Tongue (tissue), 2 donors: ENCODE measurements around the gene TEDC2. TPM values are rescaled to one million over a fixed set of nuclear protein-coding genes. Genes with fewer than 3 reads are reported as not detected.

Experiments used
- DNase-seq: peaks from one replicate; pipeline ENCODE4 v3.0.0-alpha.2; 2015
- total RNA-seq: library from RNA; depleted of rRNA; stranded (reverse); fragments of >200 nt; gene quantifications from one replicate; pipeline ENCODE4 v1.2.3, GENCODE V29; 2014

The TEDC2 gene
- total RNA-seq, 1 donor from 2014 or later: 3.4 TPM

DNA sequence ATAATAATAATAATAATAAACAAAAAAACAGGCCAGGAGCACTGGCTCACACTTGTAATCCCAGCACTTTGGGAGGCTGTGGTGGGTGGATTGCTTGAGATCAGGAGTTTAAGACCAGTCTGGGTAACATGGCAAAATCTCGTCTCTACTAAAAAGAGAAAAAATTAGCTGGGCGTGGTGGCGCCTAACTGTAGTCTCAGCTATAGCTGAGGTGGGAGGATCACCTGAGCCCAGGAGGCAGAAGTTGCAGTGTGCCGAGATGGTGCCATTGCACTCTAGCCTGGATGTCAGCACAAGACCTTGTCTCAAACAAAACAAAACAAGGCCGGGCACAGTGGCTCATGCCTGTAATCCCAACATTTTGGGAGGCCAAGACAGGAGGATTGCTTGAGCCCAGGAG is 35.1 kb downstream of the TEDC2 start:
- no peak for DNase-seq

GRCh38 chr16:2496223-2497115 is 36.6 kb downstream of the TEDC2 start:
- no peak for DNase-seq

DNA sequence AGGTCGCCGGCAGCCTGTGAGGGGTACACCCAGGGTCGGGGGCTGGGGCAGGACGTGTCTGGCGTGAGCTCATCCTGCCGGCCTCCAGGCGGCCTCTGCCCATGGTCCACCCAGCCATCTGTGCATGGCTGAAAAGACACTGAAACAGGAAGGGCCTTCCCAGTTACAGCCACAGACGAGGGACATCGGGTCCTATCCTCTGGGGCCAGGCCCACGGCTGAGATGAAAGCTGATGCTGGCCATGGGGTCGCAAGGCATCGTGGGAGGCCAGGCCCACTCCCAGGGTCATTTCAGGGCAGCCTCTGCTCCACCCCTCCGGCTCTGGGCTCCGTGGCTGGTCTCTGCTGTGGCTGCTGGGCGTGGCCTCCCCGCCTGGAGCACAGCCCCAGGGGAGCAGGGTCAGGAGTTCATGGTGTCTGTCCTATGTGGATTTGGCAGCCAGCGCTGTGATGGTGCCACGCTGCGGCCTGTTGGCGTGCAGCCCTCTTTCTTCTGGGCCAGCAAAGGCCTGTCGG is 37.3 kb downstream of the TEDC2 start:
- DNase-seq: peak; percentile 84

DNA sequence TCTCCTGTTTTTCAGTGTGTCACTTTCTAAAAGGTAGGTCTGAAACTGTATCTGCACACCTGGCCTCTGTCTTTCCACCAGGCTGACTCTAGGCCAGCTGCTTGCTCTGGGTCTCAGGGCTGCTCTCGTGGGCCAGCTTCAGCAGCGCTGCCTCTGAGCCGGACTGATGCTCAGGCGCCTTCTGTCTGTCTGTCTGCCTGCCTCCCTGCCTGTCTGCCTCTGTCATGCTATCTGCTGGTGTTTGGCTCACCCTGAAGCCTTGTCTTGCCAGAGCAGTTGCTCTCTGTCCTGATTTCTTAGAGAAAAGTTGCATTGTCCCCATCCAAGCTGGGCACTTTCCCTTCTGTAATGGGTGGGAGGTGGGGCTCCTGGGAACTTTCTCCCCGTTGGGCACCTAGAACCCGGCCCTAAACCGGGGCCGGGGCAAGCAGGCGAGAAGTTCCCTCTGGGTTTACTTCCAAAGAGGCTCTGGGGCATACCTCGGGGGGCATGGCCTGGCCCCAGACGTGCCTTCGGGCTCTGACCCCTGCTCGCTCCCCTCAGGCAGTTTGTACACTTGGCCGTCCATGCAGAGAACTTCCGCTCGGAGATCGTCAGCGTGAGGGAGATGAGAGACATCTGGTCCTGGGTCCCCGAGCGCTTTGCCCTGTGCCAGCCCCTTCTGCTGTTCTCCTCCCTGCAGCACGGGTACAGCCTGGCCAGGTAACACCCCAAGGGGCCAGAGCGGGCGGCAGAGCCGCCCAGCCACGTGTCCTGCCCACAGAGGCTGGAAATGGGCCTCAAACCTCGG is 38.0 kb downstream of the TEDC2 start:
- DNase-seq: no peak

DNA sequence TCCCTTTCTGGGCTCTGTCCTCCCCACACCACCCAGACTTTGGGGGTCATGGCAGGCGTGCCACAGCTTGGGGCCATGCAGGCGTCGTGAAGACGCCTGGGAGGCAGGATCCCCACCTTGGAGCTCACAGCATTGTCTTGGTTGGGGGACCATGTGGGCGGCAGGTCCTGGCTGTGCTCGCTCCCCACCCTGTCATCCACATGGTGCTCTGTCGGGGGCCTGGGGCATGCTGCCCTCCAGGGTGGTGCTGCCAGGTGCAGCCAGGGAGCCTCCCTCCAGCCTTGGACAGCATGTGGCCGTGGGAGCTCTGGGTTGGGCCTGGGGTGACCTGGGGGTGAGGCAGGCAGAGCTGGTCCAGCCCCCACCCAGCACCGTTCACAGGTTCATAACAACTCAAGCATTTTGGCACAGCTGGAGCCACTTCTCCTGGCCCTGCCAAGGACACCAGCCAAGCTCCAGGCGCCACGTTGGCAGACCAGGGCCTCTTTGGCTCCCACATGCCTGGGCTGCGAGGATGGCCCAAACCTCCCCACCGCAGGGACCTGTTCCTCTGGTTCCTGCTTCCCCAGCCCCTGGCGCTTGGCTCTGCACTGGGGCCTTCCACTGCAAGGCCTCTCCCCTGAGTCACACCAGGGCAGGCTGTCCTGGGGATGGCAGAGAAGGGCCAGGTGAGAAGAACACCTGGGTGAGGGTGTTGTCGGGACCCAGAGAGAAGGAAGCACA is 38.8 kb downstream of the TEDC2 start:
- no peak for DNase-seq

DNA sequence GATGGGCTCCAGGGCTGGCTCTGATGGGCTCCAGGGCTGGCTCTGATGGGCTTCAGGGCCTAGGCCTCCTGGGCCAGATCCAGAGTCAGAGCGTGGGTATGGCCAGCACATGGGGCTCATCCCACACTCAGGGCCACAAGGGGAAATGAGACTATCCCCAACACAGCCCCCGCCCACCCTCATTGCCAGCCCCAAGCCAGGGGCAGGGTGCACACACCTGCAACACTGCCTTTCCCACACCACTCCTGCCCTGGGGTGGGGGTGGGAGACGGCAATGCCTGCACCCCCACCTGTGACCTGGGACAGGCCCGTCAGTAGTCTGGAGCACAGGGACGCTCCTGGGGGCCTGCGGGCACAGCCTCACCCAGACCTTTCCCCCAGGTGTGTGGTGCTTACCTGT is 39.5 kb downstream of the TEDC2 start:
- no peak for DNase-seq

DNA sequence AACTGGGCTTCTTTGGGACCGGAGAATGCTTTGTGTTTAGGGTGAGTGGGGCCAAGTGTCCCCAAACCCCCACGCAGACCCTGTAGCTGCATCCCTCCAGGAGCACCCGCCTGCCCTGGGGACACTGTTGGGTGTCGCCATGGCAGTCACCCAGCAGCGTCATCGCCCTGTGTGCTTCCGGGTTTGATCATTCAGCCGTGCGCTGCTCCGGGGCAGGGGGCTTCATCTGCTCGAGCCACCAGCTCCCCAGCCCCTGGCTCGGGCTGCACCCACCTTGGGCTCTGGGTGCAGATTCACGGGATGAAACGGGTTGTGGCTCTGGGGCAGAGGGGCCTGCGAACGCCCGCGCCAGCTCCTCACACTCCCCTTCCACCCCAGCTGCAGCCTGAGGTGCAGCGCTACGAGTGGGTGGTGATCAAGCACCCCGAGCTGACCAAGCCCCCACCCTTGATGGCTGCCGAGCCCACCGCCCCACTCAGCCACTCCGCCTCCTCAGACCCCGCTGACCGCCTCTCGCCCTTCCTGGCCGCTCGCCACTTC is 40.1 kb downstream of the TEDC2 start:
- no peak for DNase-seq

DNA sequence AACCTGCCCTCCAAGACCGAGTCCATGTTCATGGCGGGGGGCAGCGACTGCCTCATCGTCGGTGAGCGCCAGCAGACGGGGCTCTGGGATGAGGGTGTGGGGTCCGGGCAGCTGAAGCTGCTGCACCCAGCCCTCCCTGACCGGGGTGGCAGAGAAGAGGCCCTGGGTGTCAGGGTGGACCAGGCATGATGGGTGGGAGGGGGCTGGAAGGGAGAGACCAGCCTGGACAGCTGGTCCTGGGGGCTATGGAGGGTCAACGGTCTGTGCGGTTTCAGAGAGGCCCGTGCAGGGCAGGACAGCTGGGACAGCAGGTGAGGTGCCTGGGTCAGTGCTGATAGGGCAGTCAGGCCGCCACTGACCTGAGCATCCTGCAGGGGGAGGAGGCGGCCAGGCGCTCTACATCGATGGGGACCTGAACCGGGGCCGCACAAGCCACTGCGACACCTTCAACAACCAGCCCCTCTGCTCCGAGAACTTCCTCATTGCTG is 40.6 kb downstream of the TEDC2 start:
- DNase-seq: no peak

GRCh38 chr16:2500918-2501750 is 41.2 kb downstream of the TEDC2 start:
- DNase-seq: peak; percentile 93

DNA sequence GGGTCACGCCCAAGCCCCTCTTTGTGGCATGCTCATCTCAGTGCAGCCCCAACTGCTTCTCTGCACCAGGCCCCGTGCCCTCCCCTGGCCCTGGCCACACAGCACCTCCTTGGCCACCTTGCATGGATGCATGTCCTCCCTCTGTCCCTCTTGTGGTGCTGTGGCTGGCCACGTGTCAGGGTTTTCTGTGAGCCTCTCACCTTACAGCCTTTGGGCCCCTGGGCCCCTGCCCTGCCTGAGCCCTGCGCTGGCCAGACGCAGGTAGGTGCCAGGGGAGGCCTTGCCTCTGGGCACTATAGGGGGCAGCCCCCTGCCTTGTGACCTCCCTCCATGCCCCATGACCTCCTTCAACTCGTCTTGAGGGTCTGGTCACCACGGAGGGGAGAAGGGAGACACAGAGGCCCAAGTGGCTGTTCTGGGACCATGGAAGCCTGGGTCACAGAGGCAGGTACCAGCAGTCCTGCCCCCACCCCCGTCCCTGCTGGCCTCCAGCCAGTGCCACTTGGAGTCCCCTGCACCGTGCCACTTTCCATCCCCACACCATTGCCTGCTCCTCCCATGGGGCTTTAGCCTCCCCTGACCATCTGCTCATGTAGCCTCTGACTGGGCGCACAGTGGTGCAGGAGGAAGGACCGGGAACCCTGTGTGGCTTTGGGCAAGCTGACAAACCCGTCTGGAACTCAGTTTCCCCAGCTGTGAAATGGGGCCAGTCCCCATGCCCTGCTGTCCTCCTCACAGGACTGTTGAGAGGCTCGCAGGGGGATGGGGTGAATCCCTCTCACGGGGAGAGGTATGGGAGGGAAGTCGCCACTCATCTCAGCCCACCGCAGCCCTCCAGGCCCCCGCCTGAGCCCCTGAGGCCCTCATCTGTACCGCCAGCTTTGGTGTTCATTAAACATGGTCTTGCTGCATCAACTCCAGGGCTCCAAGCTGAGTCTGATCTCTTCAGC is 42.3 kb downstream of the TEDC2 start:
- DNase-seq: no peak

DNA sequence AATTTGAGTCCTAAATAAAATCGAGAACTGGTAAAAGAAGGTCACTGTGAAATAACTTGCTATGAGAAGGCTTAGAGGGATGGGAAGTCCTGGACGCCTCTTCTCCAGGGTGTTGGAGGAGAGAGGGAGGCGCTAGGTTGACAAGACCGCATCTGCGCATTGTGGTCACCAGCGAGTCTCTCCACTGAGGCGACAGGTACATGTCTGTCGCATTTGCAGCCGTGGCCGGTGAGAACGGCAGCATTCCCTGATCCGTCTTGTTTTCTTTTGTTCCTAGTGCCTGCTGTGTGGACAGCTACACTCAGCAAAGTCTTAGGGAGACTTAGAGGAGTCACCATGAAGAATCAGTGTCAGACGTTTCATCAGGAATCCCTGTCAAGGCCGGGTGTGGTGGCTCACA is 45.8 kb downstream of the TEDC2 start:
- no peak for DNase-seq

- DNase-seq: no peak
Observed at GRCh38 chr16:2507052-2507659, 47.2 kb downstream of the TEDC2 start.

DNA sequence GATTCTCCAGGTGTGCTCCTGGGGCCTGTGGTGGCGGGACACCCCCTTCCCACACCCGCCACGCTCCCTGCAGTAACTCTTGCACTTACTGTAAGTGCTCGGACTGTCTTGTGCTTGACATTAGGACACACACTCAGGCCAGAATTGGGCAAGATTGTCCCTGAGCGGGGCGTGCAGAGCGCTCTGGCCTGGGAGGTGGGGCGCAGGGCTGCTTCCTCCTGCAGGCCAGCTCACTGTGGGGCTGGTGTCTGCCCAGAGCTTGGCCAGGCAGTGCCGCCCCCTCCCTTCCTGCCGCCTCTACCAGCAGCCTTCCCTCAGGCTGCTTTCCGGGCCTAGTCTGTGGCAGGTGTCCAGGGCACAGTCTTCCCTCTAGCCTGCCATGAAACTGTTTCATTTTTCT is 47.8 kb downstream of the TEDC2 start:
- no peak for DNase-seq

- DNase-seq: no peak
Observed at GRCh38 chr16:2508722-2509400, 49.0 kb downstream of the TEDC2 start.

DNA sequence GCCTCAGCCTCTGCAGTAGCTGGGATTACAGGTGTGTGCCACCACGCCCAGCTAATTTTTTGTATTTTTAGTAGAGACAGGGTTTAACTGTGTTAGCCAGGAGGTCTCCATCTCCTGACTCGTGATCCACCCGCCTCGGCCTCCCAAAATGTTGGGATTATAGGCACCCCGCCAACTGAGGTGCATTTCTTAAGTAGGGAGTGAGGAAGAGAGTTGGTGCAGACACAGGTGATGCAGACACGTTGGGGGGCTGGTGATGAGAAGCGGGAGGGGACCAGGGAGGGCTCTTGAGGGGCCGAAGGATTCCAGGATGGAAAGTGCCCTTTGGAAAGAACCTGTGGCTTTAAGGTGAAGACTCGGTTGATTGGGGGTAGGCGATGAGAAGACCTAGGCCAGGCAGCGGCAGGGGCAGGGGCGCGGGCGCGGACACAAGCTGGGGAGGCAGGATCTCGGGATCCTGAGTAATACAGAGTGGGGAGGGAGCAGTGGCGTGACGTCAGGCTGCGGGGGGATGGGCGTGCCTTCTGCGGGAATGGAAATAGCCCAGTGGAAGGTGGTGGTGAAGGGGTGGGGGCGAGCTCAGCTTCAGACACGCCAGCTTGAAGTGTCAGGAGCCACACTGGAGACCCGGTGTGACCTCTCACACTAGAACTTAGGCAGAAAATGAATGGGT is 51.4 kb downstream of the TEDC2 start:
- DNase-seq: peak; percentile 48

GRCh38 chr16:2511996-2512734 is 52.3 kb downstream of the TEDC2 start:
- no peak for DNase-seq

GRCh38 chr16:2512735-2513404 is 53.0 kb downstream of the TEDC2 start:
- DNase-seq: peak; percentile 40
